HUES6 (cell line): ENCODE data around the gene CDH3.

Source experiments
- H3K27ac ChIP-seq: 2 replicates; pipeline ENCODE4 v1.7.0; 2013; ENCODE audit warnings: low read depth, mild to moderate bottlenecking, low read length, inconsistent platforms
- H3K27me3 ChIP-seq: 2 replicates; pipeline ENCODE4 v1.6.1; 2013; ENCODE audit warnings: low read length; ENCODE audit not compliant: control insufficient read depth, insufficient read depth
- H3K36me3 ChIP-seq: 2 replicates; pipeline ENCODE4 v1.6.1; 2013; ENCODE audit warnings: low read length; ENCODE audit not compliant: control insufficient read depth, insufficient read depth
- H3K4me1 ChIP-seq: 2 replicates; pipeline ENCODE4 v1.6.1; 2013; ENCODE audit warnings: low read length; ENCODE audit not compliant: control insufficient read depth, insufficient read depth
- H3K4me3 ChIP-seq: 2 replicates; pipeline ENCODE4 v1.5.1; 2013; ENCODE audit warnings: low read depth, low read length
- H3K9ac ChIP-seq: one replicate; pipeline ENCODE4 v1.6.1; 2013; ENCODE audit warnings: mild to moderate bottlenecking, low read length
- H3K9me3 ChIP-seq: 2 replicates; pipeline ENCODE4 v1.6.1; 2013; ENCODE audit warnings: low read depth, low read length; ENCODE audit not compliant: control insufficient read depth, insufficient read depth

The CDH3 gene

DNA sequence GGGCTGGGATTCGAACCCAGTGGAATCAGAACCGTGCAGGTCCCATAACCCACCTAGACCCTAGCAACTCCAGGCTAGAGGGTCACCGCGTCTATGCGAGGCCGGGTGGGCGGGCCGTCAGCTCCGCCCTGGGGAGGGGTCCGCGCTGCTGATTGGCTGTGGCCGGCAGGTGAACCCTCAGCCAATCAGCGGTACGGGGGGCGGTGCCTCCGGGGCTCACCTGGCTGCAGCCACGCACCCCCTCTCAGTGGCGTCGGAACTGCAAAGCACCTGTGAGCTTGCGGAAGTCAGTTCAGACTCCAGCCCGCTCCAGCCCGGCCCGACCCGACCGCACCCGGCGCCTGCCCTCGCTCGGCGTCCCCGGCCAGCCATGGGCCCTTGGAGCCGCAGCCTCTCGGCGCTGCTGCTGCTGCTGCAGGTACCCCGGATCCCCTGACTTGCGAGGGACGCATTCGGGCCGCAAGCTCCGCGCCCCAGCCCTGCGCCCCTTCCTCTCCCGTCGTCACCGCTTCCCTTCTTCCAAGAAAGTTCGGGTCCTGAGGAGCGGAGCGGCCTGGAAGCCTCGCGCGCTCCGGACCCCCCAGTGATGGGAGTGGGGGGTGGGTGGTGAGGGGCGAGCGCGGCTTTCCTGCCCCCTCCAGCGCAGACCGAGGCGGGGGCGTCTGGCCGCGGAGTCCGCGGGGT lies 92.1 kb downstream of the CDH3 start, which contains the start of gene CDH1:
CDH1 (plus strand) TSS at position 247 of the 684 bp plus-strand sequence; CDS start at position 371, 124 bp downstream.
- Histone ChIP-seq H3K9me3 (no peaks in the 10 kb centered on the region), H3K27me3 (peaks cover 21% of the 10 kb centered on the region; the same call in 1 of the 2 replicates), H3K27ac (peak within 1 kb of the TSS; percentile 70; the same call in 1 of the 2 replicates), H3K4me3 (peak within 1 kb of the TSS; percentile 97), H3K9ac (peak within 1 kb of the TSS; percentile 87), H3K4me1 (peaks cover 30% of the 10 kb centered on the region), H3K36me3 (peaks cover 15% of the 10 kb centered on the region; the same call in 1 of the 2 replicates)

DNA sequence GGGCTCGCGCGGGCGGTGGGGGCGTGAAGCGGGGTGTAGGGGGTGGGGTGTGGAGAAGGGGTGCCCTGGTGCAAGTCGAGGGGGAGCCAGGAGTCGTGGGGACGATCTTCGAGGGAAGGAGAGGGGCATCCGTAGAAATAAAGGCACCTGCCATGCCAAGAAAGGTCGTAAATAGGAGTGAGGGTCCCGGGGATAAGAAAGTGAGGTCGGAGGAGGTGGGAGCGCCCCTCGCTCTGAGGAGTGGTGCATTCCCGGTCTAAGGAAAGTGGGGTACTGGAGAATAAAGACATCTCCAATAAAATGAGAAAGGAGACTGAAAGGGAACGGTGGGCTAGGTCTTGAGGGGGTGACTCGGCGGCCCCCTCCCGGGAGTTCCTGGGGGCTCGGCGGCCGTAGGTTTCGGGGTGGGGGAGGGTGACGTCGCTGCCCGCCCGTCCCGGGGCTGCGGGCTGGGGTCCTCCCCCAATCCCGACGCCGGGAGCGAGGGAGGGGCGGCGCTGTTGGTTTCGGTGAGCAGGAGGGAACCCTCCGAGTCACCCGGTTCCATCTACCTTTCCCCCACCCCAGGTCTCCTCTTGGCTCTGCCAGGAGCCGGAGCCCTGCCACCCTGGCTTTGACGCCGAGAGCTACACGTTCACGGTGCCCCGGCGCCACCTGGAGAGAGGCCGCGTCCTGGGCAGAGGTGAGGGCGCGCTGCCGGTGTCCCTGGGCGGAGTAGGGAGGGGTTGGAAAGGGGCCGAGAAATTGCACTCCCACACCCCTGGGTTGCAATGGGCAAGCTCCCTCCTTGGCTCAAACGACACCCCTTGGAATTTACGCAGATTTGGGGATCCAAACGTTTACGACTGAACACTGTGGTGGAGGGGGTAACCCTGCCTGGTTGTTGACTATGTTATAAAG lies 92.9 kb downstream of the CDH3 start:
- H3K27ac ChIP-seq, result peak overlapping the region; percentile 70; the same call in 1 of the 2 replicates
- H3K9me3 ChIP-seq, result no peaks in the 10 kb centered on the region
- H3K9ac ChIP-seq, result peak overlapping the region; percentile 87
- peak overlapping the region; percentile 97 for H3K4me3 ChIP-seq
- H3K27me3 ChIP-seq, result peaks cover 21% of the 10 kb centered on the region; the same call in 1 of the 2 replicates
- peaks cover 15% of the 10 kb centered on the region; the same call in 1 of the 2 replicates for H3K36me3 ChIP-seq
- H3K4me1 ChIP-seq, result peaks cover 31% of the 10 kb centered on the region

DNA sequence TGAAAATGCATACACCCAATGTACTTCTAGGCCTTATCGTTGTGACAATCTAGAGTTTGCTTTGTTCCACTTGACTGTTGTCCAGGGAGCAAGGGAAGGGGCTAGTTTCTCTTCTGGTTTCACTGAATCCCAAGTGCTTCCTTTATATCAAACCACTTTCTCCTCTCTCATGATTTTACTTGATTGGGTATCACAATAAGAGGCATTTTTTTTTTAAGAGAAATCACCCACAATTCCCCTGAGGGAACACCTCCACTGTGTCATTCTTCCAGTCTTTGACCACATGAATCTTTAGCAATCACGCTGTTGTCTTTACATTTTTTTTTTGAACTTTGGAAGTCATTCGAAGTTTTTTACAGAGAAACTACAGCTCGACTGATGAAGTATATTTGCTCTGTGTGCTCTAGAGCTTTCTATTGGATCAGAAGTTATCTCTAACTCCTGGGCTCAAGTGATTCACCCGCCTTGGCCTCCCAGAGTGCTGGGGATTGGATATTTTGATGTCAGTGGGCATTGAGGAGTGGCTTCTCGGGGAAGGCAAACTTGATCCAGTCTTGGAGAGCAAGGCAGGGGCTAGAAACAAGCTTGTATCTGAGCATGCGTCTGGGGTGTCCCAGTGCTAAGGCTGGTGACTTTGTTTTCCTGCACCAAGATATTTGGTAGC lies 95.0 kb downstream of the CDH3 start:
- H3K9me3 ChIP-seq, result no peaks in the 10 kb centered on the region
- H3K36me3 ChIP-seq, result peaks cover 15% of the 10 kb centered on the region; the same call in 1 of the 2 replicates
- peaks cover 45% of the 10 kb centered on the region for H3K4me1 ChIP-seq
- no peak overlapping the region for H3K27ac ChIP-seq
- H3K27me3 ChIP-seq, result peaks cover 21% of the 10 kb centered on the region; the same call in 1 of the 2 replicates
- no peak overlapping the region for H3K4me3 ChIP-seq
- H3K9ac ChIP-seq, result no peak overlapping the region

DNA sequence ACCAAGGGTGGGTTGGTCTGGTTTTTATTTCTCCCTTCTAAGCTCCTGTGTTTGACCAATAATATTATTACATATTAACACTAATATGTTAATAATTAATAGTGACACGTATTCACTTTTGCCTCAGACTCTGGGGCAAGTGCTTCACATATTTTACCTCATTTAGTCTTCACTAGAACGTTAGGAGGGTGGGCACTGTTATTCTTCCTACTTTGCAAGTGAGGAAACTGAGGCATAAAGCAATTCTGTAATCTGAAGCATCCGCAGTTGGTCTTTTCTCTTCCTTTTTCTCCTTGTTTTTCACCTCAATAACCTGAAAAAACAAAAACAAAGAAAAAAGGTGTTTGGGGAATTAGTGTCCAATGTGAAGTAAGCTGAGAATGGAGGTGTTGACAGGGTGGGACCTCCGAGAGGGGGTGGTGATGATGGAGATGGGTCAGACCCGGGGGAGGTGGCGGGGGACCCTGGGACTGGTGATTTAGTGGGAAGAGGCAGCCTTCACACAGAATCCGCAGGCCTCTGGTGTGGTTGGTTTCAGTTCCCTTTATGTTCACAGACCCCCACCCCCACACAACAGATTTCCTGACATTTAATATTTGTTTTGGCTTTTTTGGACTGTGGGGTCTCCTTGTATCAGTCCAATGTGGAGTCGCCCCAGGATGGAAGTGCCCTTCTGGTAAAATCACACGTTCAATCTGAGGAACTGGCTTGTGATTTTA lies 95.7 kb downstream of the CDH3 start:
- Histone ChIP-seq H3K4me3 (no peak overlapping the region), H3K36me3 (peaks cover 15% of the 10 kb centered on the region; the same call in 1 of the 2 replicates), H3K9me3 (no peaks in the 10 kb centered on the region), H3K9ac (no peak overlapping the region), H3K4me1 (peaks cover 47% of the 10 kb centered on the region), H3K27ac (no peak overlapping the region), H3K27me3 (peaks cover 21% of the 10 kb centered on the region; the same call in 1 of the 2 replicates)

DNA sequence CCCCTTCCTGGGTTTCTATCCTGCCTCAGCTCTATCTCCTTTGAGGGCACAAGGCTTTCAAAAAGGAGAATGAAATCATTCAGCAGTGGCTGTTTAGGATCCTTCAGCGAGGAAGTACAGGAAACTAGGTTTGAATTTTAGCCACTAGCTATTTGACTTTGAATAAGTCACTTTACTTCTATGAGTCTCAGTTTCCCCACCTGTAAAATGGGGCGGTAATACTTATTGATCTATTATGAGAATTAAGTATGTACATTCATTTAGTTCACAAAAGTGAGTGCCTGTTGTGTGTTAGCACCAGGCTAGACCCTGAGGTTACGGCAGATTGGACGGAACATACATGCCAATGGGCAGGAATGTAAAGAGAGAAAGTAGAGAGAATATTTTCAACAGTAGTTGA lies 98.6 kb downstream of the CDH3 start:
- Histone ChIP-seq H3K27me3 (peaks cover under 1% of the 10 kb centered on the region; the same call in 1 of the 2 replicates), H3K9me3 (no peaks in the 10 kb centered on the region), H3K4me1 (peaks cover 47% of the 10 kb centered on the region), H3K36me3 (peaks cover 21% of the 10 kb centered on the region; the same call in 1 of the 2 replicates), H3K27ac (no peak overlapping the region), H3K4me3 (no peak overlapping the region), H3K9ac (no peak overlapping the region)

DNA sequence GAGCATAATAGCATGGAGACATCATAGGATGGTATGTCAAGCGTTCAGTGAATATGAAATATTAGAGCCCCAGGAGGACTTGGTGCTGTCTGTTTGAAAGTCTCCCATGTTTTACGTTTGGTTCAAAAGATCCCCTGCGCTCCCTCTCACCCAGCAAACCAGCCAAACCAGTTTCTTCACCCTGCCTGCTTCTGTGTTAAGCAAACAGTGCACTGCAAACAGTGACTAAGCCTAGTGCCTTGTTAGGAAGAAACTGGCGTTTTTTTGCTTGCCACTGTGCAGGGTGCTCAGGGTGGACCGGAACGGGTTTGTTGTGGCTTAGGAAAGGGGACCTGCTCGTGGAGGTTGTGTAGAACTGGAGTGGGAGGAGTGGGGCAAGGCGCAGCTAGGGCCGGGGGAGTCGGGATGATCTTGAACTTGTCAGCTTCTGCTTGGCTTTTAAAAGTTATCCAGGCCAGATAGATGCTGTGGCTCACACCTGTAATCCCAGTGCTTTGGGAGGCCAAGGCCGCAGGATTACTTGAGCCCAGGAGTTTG lies 99.7 kb downstream of the CDH3 start:
- H3K36me3 ChIP-seq, result peaks cover 25% of the 10 kb centered on the region; the same call in 1 of the 2 replicates
- H3K27ac ChIP-seq, result peak overlapping the region; percentile 49; the same call in 1 of the 2 replicates
- H3K4me1 ChIP-seq, result peaks cover 48% of the 10 kb centered on the region
- H3K9me3 ChIP-seq, result no peaks in the 10 kb centered on the region
- peak overlapping the region; percentile 17 for H3K4me3 ChIP-seq
- no peaks in the 10 kb centered on the region for H3K27me3 ChIP-seq
- H3K9ac ChIP-seq, result no peak overlapping the region

DNA sequence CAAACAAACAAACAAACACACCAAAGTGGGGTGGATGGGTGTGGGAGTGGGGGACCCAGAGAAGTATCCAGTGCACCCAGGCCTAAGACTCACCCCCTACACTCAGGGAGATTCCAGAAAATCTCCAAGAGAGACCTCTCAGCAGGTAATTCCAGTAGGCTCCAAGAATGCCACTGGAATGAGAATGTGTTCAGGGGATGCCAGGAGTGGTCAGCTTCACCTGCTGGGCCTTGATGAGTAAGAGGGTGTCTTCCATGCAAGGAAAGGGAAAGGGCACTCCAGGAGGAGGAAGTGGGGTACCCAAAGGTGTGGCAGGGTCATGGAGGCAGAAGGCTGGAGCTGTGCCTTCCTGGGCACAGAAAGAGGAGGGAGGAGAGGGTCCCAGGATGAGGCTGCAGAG lies 101.8 kb downstream of the CDH3 start:
- Histone ChIP-seq H3K9me3 (no peaks in the 10 kb centered on the region), H3K9ac (no peak overlapping the region), H3K27me3 (no peaks in the 10 kb centered on the region), H3K4me1 (peaks cover 33% of the 10 kb centered on the region), H3K27ac (no peak overlapping the region), H3K4me3 (no peak overlapping the region), H3K36me3 (peaks cover 22% of the 10 kb centered on the region; the same call in 1 of the 2 replicates)

DNA sequence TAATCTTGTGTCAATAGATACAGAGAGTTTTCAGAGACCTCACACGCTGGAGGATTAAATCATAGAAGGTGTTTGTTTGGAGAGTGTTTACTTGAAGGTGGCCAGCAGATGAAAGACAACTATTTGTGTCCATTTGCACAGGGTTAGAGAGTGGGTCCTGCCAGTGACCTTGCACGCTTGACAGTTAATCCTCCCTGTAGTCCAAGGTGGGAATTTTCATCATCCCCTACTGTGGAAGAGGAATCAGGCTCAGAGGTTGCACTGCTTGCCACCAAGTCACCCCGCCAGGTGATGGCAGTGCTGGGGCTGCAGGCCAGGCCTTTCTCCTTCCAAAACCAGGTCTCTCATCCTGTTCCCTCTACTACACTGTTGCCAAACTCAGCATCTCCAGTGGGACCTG lies 104.3 kb downstream of the CDH3 start:
- Histone ChIP-seq H3K4me1 (peaks cover 22% of the 10 kb centered on the region), H3K36me3 (peaks cover 24% of the 10 kb centered on the region), H3K9ac (no peak overlapping the region), H3K27ac (no peak overlapping the region), H3K4me3 (no peak overlapping the region), H3K9me3 (no peaks in the 10 kb centered on the region), H3K27me3 (no peaks in the 10 kb centered on the region)
